A673 (cell line): ENCODE results near the gene P4HA1.
"Not testable (repeated sequence)": the region's sequence is repeated elsewhere in the genome, so short reads cannot be mapped to it uniquely, and the experiment has no call there.

Source experiments
- CTCF ChIP-seq: fragments of 300-800, 200-600 bp; sonication (generic); conservative IDR thresholded peaks from 2 replicates; pipeline ENCODE4 v1.5.1; 2017; ENCODE audit warnings: low read depth, mild to moderate bottlenecking, antibody characterized with exemption, low read length, moderate library complexity, mixed read lengths
- EZH2 ChIP-seq: fragments of 200-600 bp; sonication (generic); IDR thresholded peaks from 2 replicates; pipeline ENCODE4 v1.6.1; 2017; ENCODE audit warnings: borderline replicate concordance, low read depth, mild to moderate bottlenecking, mixed read lengths, antibody characterized with exemption, low read length; ENCODE audit not compliant: poor library complexity, severe bottlenecking

- TF ChIP-seq CTCF, EZH2: not testable (repeated sequence)
These were observed 112.0 kb downstream of the P4HA1 start for GRCh38 chr10:72984618-72985017.
